GM21515 (cell line): ENCODE data around the gene GRIA3.
"Not testable (repeated sequence)": the region's sequence is repeated elsewhere in the genome, so short reads cannot be mapped to it uniquely, and the experiment has no call there.

Source experiments
- ATAC-seq: cut with Tn5 transposase; IDR thresholded peaks from one replicate; pipeline ENCODE4 v1.9.1; 2021; ENCODE audit not compliant: unreplicated experiment

Gene GRIA3

GRCh38 chrX:123337886-123338639 lies 154.0 kb downstream of the GRIA3 start:
- no peak for ATAC-seq

GRCh38 chrX:123339221-123339905 lies 155.3 kb downstream of the GRIA3 start:
- no peak for ATAC-seq

- no peak for ATAC-seq
Measured at GRCh38 chrX:123340696-123341095, 156.6 kb downstream of the GRIA3 start.

GRCh38 chrX:123348468-123348867 lies 164.4 kb downstream of the GRIA3 start:
- no peak for ATAC-seq

- ATAC-seq, result no peak
Measured at GRCh38 chrX:123350226-123350625, 166.1 kb downstream of the GRIA3 start.

GRCh38 chrX:123357941-123358340 lies 173.9 kb downstream of the GRIA3 start:
- peak; percentile 97 for ATAC-seq

- ATAC-seq, result no peak
Measured at GRCh38 chrX:123358457-123358856, 174.4 kb downstream of the GRIA3 start.

GRCh38 chrX:123361371-123361770 lies 177.3 kb downstream of the GRIA3 start:
- ATAC-seq, result no peak

GRCh38 chrX:123386196-123386595 lies 202.1 kb downstream of the GRIA3 start:
- ATAC-seq, result not testable (repeated sequence)

- ATAC-seq, result no peak
Measured at GRCh38 chrX:123392921-123393320, 208.8 kb downstream of the GRIA3 start.

GRCh38 chrX:123399709-123400108 lies 215.6 kb downstream of the GRIA3 start:
- no peak for ATAC-seq

- ATAC-seq, result no peak
Measured at GRCh38 chrX:123405231-123405630, 221.2 kb downstream of the GRIA3 start.

GRCh38 chrX:123408821-123409737 lies 225.0 kb downstream of the GRIA3 start:
- peak; percentile 41 for ATAC-seq

- ATAC-seq, result no peak
Measured at GRCh38 chrX:123422875-123423274, 238.8 kb downstream of the GRIA3 start.

GRCh38 chrX:123424546-123424945 lies 240.5 kb downstream of the GRIA3 start:
- ATAC-seq, result peak; percentile 84

- no peak for ATAC-seq
Measured at GRCh38 chrX:123425471-123425870, 241.4 kb downstream of the GRIA3 start.

GRCh38 chrX:123425904-123426303 lies 241.8 kb downstream of the GRIA3 start:
- no peak for ATAC-seq

- no peak for ATAC-seq
Measured at GRCh38 chrX:123432361-123433150, 248.5 kb downstream of the GRIA3 start.

- no peak for ATAC-seq
Measured at GRCh38 chrX:123436512-123437136, 252.5 kb downstream of the GRIA3 start.

GRCh38 chrX:123439926-123440325 lies 255.8 kb downstream of the GRIA3 start:
- not testable (repeated sequence) for ATAC-seq
